ENCODE results near the gene PSMB11. TPM values are rescaled to one million over a fixed set of nuclear protein-coding genes. Genes with fewer than 3 reads are reported as not detected.
A peak's percentile ranks its signal among the peaks of the same experiment; 100 is the strongest.

PSMB11 gene
- total RNA-seq, 1 experiment from 2014 or later, result not detected

DNA sequence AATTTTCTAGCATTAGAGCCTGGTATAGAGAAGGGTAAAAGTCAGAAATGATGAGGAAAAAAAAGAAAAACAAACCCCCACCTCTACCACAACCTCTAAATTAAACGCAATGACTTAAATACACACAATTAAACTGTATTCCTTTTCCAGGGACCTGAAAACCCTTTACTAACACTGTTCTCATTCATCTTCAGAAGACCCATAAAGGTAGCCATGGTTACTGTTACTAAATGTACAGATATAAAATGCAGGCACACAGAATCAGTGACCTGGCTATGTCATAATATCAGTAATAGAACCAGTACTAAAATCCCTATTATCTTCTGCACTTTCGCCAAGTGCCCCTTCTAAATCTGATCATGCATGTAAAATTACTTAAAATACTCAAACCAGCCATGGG is 51.5 kb downstream of the PSMB11 start:
- H4K5ac ChIP-seq (ENCODE audit: insufficient read length, low read depth, low read length), result no peak overlapping the region
- peaks cover 14 to 25% of the 10 kb centered on the region in 2 experiments for H3K4me1 Mint-ChIP-seq

More for the DNA sequence above, 51.5 kb downstream of the PSMB11 start:
- Histone ChIP-seq H2BK12ac (ENCODE audit: insufficient read length, low read depth, low read length) (no peak overlapping the region), H3K27ac (ENCODE audit: insufficient read length, low read depth, low read length) (no peak overlapping the region), H4K8ac (replicated peaks; ENCODE audit: insufficient read length, low read depth, low read length) (no peak overlapping the region), H2AK5ac (ENCODE audit: insufficient read length, low read length) (no peak overlapping the region), H3K9me3 (ENCODE audit: control insufficient read depth, low read depth, low read length) (no peaks in the 10 kb centered on the region), H3K23me2 (ENCODE audit: insufficient read length, low read depth, low read length, poor library complexity, severe bottlenecking) (peaks cover 6% of the 10 kb centered on the region), H2AFZ (ENCODE audit: low read length) (no peak overlapping the region), H3K27me3 (ENCODE audit: insufficient read depth, low read length) (no peaks in the 10 kb centered on the region), H3K23ac (ENCODE audit: insufficient read length, low read depth, low read length) (no peak overlapping the region), H3K79me1 (ENCODE audit: insufficient read depth, low read depth, low read length, poor library complexity, severe bottlenecking) (peaks cover 5% of the 10 kb centered on the region), H2BK5ac (ENCODE audit: insufficient read length, low read length) (no peak overlapping the region), H4K20me1 (ENCODE audit: control insufficient read depth, insufficient read depth, insufficient read length) (no peaks in the 10 kb centered on the region), H2BK120ac (ENCODE audit: low read depth, low read length, poor library complexity, severe bottlenecking) (no peak overlapping the region), H3K14ac (ENCODE audit: insufficient read depth, low read length) (no peak overlapping the region), H3K4me2 (ENCODE audit: insufficient read depth, insufficient read length, low read length) (peak overlapping the region; percentile 93), H3T11ph (ENCODE audit: low read length) (no peak overlapping the region), H3K79me2 (ENCODE audit: insufficient read depth, low read length) (peaks cover 19% of the 10 kb centered on the region), H2BK15ac (ENCODE audit: low read depth, low read length) (no peak overlapping the region), H3K4ac (ENCODE audit: low read depth, low read length) (no peak overlapping the region), H3K4me1 (ENCODE audit: insufficient read depth, low read length) (peaks cover 2% of the 10 kb centered on the region; the same call in 1 of the 2 replicates), H4K91ac (ENCODE audit: insufficient read length, low read depth, low read length) (no peak overlapping the region), H3K18ac (ENCODE audit: insufficient read length, low read depth, low read length) (no peak overlapping the region), H3K56ac (ENCODE audit: insufficient read length, low read depth, low read length) (no peak overlapping the region), H2BK20ac (ENCODE audit: low read depth, low read length, poor library complexity, severe bottlenecking) (no peak overlapping the region), H3K9ac (ENCODE audit: extremely low read depth, insufficient read length, low read length) (peak overlapping the region; percentile 99)
- no peaks in the 10 kb centered on the region for H3K9me3 Mint-ChIP-seq
- no peak overlapping the region for H3K27ac Mint-ChIP-seq
- H3K4me3 Mint-ChIP-seq, result no peak overlapping the region; a peak in 1 of 5 replicates
- WGBS (ENCODE audit: extremely low coverage, insufficient read length, low lambda C conversion rate), result no CpG with 5 or more reads among the region's 2 CpGs
- no peak for DNase-seq
- H3K36me3 Mint-ChIP-seq (ENCODE audit: insufficient read depth in 1 of 3, low read depth in 3 of 3), result peaks cover 36 to 62% (median 56%) of the 10 kb centered on the region in 3 experiments
- no peaks in the 10 kb centered on the region for H3K27me3 Mint-ChIP-seq (ENCODE audit: low read depth)
- TF ChIP-seq, protein P1, sequence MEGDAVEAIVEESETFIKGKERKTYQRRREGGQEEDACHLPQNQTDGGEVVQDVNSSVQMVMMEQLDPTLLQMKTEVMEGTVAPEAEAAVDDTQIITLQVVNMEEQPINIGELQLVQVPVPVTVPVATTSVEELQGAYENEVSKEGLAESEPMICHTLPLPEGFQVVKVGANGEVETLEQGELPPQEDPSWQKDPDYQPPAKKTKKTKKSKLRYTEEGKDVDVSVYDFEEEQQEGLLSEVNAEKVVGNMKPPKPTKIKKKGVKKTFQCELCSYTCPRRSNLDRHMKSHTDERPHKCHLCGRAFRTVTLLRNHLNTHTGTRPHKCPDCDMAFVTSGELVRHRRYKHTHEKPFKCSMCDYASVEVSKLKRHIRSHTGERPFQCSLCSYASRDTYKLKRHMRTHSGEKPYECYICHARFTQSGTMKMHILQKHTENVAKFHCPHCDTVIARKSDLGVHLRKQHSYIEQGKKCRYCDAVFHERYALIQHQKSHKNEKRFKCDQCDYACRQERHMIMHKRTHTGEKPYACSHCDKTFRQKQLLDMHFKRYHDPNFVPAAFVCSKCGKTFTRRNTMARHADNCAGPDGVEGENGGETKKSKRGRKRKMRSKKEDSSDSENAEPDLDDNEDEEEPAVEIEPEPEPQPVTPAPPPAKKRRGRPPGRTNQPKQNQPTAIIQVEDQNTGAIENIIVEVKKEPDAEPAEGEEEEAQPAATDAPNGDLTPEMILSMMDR (conservative IDR thresholded peaks at IDR 0.05), result no peak

Other genes with a start within 250 kb of the PSMB11 start
- 2.5 and 3.1 TPM in 2 replicates for gene SLC7A7, start 226.8 kb upstream of the PSMB11 start, total RNA-seq (2021)
- 174 and 190 TPM in 2 replicates for gene MRPL52, start 212.3 kb upstream of the PSMB11 start, total RNA-seq (2021)
- 56.5 and 60.3 TPM in 2 replicates for gene MMP14, start 205.6 kb upstream of the PSMB11 start, total RNA-seq (2021)
- gene LRP10, start 170.5 kb upstream of the PSMB11 start, total RNA-seq (2021), result 12.7 and 13.3 TPM in 2 replicates
- gene REM2, start 159.0 kb upstream of the PSMB11 start, total RNA-seq (2021), result 1.2 and 1.4 TPM in 2 replicates
- gene RBM23, start 123.1 kb upstream of the PSMB11 start, total RNA-seq (2021), result 77.2 and 79.0 TPM in 2 replicates
- gene PRMT5, start 112.8 kb upstream of the PSMB11 start, total RNA-seq (2021), result 141 and 147 TPM in 2 replicates
- gene HAUS4, start 85.1 kb upstream of the PSMB11 start, total RNA-seq (2021), result 62.7 and 66.3 TPM in 2 replicates
- gene AJUBA, start 59.7 kb upstream of the PSMB11 start, total RNA-seq (2021), result 44.3 and 44.9 TPM in 2 replicates
- gene C14orf93, start 32.1 kb upstream of the PSMB11 start, total RNA-seq (2021), result 6.9 and 8.2 TPM in 2 replicates
- 252 and 253 TPM in 2 replicates for gene PSMB5, start 7.3 kb upstream of the PSMB11 start, total RNA-seq (2021)
- gene CDH24, start 15.3 kb downstream of the PSMB11 start, total RNA-seq (2021), result 16.7 and 16.9 TPM in 2 replicates
- gene ACIN1, start 52.9 kb downstream of the PSMB11 start, total RNA-seq (2021), result 314 and 333 TPM in 2 replicates
- 65.1 and 66.9 TPM in 2 replicates for gene C14orf119, start 53.3 kb downstream of the PSMB11 start, total RNA-seq (2021)
- not detected in 2 replicates for gene CIROP, start 62.8 kb downstream of the PSMB11 start, total RNA-seq (2021)
- not detected in 2 replicates for gene CEBPE, start 77.0 kb downstream of the PSMB11 start, total RNA-seq (2021)
- gene SLC7A8, start 141.4 kb downstream of the PSMB11 start, total RNA-seq (2021), result 77.9 and 84.5 TPM in 2 replicates
- 0.15 and 0.39 TPM in 2 replicates for gene RNF212B, start 195.7 kb downstream of the PSMB11 start, total RNA-seq (2021)
- gene HOMEZ, start 243.9 kb downstream of the PSMB11 start, total RNA-seq (2021), result 6.2 and 6.5 TPM in 2 replicates